HUDEP-2 (cell line): Measurements from ENCODE around the gene KLK2.

Experiments used
- DNase-seq, 76 experiments: peaks; one replicate each; lab custom pipeline; 2025; ENCODE audit not compliant: unreplicated experiment in 76 of 76; lab: John Stamatoyannopoulos, UW

The KLK2 gene

GRCh38 chr19:50844296-50844935 lies 28.8 kb upstream of the KLK2 start:
- no peak for DNase-seq

- DNase-seq = no peak
Observed at GRCh38 chr19:50850738-50851137, 22.5 kb upstream of the KLK2 start.

GRCh38 chr19:50851620-50852019 lies 21.6 kb upstream of the KLK2 start:
- DNase-seq = no peak

- no peak for DNase-seq
Observed at GRCh38 chr19:50854636-50855410, 18.4 kb upstream of the KLK2 start, which contains the start of gene KLK3. KLK3 (plus strand) TSS chr19:50854915; CDS start chr19:50854956, 41 bp downstream.

GRCh38 chr19:50857366-50857765 lies 15.9 kb upstream of the KLK2 start:
- no peak for DNase-seq

GRCh38 chr19:50858886-50859285 lies 14.4 kb upstream of the KLK2 start:
- no peak for DNase-seq

- DNase-seq = no peak
Observed at GRCh38 chr19:50859849-50860248, 13.4 kb upstream of the KLK2 start.

- DNase-seq = no peak
Observed at GRCh38 chr19:50861010-50861409, 12.2 kb upstream of the KLK2 start.

GRCh38 chr19:50861496-50862286 lies 11.5 kb upstream of the KLK2 start:
- no peak for DNase-seq

- no peak for DNase-seq
Observed at GRCh38 chr19:50869479-50869878, 3.8 kb upstream of the KLK2 start.

- peak in 36 of 76 experiments; percentile 7 to 77 (median 32) for DNase-seq
Observed at GRCh38 chr19:50870417-50871089, 2.7 kb upstream of the KLK2 start.

- DNase-seq = no peak
Observed at GRCh38 chr19:50874211-50874610, 972 bp downstream of the KLK2 start.

- DNase-seq = no peak
Observed at GRCh38 chr19:50875795-50876422, 2.7 kb downstream of the KLK2 start.

GRCh38 chr19:50876456-50876855 lies 3.2 kb downstream of the KLK2 start:
- no peak for DNase-seq

- DNase-seq = no peak
Observed at GRCh38 chr19:50877338-50877737, 4.1 kb downstream of the KLK2 start.

- DNase-seq = peak in 14 of 76 experiments; percentile 9 to 67 (median 24)
Observed at GRCh38 chr19:50878851-50879250, 5.6 kb downstream of the KLK2 start.

GRCh38 chr19:50880241-50880640 lies 7.0 kb downstream of the KLK2 start:
- DNase-seq = no peak

- DNase-seq = no peak
Observed at GRCh38 chr19:50882188-50882587, 8.9 kb downstream of the KLK2 start.

- DNase-seq = no peak
Observed at GRCh38 chr19:50889638-50890037, 16.4 kb downstream of the KLK2 start.
